HG03103 (cell line): Measurements from ENCODE around the gene KIAA0753.

Experiments
- ATAC-seq: cut with Tn5 transposase; IDR thresholded peaks from one replicate; pipeline ENCODE4 v1.9.1; 2021; ENCODE audit warnings: low read depth; ENCODE audit not compliant: unreplicated experiment

The KIAA0753 gene

GRCh38 chr17:6643451-6644125, 3.1 kb upstream of the KIAA0753 start:
- no peak for ATAC-seq

DNA sequence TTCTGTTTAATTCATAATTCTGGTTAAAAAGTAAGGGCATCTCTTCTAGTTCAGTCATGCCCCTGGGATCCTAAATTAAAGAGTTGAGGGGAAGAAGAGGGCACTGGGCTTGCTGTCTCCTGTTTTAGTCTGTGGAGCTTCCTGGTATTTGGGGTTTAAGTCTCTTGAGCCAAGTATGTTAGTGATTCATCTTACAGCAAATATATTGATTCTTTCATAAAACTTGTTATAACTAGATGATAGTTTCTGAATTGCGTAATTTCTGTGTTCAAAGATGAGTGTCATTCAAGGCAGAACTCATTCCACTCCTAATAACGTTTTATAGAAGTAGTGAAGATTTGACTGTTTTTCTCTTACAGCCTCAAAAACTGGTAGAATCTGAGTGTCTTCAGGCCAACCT, 2.1 kb upstream of the KIAA0753 start:
- no peak for ATAC-seq

DNA sequence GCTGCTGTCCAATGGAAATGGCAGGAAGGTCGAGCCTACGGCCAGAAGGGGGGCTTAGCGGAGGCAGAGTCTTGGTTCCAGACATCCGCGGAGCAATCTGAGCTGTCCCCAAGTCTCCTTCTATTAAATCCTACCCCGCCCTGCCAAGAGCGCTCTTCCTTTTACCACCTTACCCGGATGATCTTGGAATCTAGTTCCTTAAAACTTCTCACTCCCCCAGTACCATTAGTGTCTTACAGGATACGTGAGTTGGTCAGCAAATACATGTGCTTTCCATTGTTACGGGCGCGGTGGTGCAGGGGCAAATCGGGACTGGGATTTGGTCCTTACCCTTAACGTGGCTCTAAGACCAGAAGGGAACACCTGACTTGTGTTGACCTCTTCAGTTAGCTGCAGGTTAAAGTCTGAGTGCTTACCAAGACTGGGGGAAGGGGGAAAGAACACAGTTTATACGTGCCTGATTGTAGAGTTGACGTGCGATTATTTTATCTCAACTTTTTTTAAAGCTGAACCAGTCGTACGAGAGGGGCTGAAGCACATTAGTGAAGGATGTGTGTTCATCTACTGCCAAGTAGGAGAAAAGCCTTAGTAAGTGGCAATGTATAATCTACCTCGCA, 844 bp upstream of the KIAA0753 start:
- ATAC-seq = no peak

DNA sequence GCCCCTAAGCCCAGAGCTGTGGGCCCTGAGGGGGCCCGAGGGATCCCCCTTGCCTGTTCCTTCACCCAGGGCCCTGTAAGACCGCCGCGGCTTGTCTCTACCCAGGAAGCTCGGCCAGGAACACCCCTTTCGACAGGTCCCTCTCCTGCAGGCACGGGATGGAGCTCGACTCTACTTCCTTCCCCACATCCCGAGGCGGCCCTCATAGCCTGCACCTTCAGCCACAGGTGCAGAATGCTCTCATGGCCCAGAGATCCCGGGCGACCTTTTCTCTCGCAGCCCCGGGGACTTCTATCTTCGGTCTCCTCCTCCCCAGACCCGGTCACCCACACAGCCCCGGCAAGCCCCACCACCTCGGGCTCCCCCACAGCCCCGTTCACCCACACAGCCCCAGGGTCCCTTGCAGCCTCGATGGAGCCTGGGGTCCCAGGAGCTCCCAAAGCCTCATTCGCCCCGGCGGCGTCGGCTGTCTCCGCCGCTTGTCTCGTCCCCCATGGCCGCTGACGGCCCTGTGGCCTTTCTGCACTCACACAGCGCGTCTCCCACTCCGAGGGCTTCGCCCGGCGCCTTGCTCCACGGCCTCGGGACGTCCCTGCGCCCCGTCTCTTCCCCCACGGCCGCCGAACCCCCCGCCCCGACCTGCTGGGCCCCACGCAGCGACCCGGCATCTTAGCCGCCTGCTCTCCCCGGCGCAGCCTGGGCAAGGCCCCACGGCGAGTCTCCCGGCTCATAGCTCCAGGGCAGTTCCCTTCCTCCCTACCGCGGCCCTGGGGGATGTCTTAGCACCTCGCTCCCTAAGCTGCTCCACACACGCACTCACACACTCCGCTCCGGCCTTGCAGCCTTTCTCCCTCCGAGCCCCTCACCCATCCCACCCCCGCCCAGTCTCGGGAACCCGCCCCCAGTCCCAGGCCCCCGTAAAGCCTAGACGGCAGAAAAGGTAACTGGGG, 650 bp downstream of the KIAA0753 start:
- no peak for ATAC-seq

GRCh38 chr17:6639014-6639585, 1.4 kb downstream of the KIAA0753 start:
- no peak for ATAC-seq

- no peak for ATAC-seq
Measured at GRCh38 chr17:6638046-6638908, 2.2 kb downstream of the KIAA0753 start.

DNA sequence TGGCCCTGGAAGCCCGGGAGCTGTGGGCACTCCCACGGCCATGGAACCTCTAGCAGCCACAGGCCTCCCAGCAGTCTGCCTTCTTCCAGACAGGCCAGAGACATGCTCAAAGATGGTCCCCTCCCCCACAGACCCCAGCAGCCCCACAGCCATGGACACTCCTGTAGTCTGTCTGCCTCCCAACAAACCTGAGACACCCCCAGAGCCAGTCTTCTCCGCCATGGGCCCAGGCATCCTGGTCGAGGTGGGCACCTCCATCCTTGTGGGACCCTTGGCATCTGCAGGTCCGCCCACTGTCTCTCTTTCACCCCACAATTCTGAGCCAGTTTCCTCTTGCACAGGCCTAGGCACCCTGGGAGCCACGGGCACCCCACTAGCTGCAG, 3.1 kb downstream of the KIAA0753 start:
- ATAC-seq = no peak

DNA sequence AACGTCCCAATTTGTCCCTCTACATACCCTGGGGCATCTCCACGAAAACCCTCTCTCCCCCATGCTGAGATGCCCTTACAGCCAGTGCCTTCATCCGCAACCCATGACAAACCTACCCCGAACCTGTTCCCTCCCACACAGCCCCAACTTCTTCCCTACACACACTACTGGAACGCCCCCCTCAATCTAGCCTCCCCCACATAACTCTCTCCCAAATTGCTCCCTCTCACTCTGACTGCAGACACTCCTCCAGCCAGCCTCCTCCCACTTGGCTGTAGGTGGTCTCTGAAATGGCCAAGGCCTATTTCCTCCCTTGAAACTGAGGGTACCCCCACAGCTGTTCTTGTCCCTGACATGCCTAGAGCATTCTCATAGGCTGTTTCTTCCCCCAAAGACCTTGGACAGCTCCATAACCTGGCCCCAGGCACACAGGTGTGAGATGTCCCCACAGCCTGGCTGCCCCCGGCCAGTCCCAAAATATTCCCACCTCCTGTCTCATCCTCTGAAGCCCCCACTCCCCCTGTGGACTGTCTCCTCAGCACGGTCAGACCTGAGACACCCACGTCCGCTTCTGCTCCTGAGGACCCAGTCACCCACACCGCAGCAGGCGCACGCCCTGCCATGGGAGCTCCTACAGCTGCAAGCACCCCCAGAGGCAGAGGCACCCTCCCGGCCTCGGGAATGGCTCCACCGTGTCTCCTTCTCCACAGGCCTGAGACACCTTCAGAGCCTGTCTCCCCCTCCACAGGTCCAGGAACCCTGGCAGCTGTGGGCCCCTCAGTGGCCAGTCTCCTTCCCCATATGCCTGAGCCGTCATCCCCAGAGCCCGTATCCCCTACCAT, 3.7 kb downstream of the KIAA0753 start:
- no peak for ATAC-seq

GRCh38 chr17:6636105-6636504, 4.4 kb downstream of the KIAA0753 start:
- no peak for ATAC-seq

DNA sequence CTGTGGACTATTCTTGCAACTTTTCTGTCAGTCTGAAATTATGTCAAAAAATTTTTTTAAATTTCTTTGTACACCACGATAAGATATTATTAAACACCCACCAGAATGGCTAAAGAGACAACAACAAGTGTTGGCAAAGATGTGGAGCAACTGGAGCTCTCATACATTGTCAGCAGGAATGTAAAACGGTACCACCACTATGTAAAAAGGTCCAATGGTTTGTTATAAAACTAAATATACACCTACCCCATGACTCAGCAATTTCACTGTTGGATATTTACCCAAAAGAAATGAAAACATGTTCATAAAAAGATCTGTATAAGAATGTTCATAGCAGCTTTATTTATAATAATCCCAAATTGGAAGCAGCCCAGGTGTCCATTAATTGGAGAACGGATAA, 7.2 kb downstream of the KIAA0753 start:
- ATAC-seq = no peak

- no peak for ATAC-seq
Measured at GRCh38 chr17:6632530-6632929, 8.0 kb downstream of the KIAA0753 start.

GRCh38 chr17:6630390-6630789, 10.1 kb downstream of the KIAA0753 start:
- ATAC-seq = no peak

- no peak for ATAC-seq
Measured at GRCh38 chr17:6627019-6627418, 13.5 kb downstream of the KIAA0753 start.

- ATAC-seq = no peak
Measured at GRCh38 chr17:6626616-6627015, 13.9 kb downstream of the KIAA0753 start.

GRCh38 chr17:6623941-6624340, 16.6 kb downstream of the KIAA0753 start:
- ATAC-seq = no peak

DNA sequence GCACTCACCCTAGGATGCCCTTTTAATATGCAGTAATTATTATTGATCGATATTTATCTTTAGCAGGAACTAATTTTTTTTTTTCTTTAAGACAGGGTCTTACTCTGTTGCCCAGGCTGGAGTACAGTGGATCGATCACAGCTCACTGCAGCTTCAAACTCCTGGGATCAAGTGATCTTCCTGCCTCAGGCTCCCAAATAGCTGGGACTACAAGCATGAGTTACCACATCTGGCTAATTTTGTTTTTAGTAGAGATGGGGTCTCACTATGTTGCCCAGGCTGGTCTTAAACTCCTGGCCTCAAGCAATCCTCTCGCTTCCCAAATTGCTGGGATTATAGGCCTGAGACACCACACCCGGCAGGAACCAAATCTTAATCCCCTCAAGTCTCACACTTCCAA, 29.3 kb downstream of the KIAA0753 start:
- ATAC-seq = no peak

- no peak for ATAC-seq
Measured at GRCh38 chr17:6610011-6610410, 30.5 kb downstream of the KIAA0753 start.

GRCh38 chr17:6608321-6608720, 32.2 kb downstream of the KIAA0753 start:
- ATAC-seq = no peak

DNA sequence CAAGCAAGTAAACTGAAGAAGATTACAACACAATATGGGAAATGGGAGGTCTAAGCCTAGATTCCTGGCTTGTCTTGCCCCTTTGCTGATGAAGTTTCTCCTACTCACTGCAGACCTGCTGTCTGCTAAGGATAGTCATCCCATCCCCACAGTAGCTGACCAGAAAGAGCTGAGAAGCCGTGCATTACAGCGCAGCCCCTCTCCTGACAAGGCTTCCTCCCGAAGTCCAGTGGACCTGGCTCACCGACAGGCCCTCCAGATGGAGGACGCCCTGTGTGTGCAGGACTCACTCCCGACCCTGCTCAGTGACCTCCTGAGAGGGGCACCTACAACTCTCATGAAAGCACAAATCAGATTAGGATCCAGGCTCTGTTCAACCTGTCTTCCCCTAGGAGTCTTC, 35.4 kb downstream of the KIAA0753 start:
- no peak for ATAC-seq
